H1 (cell line): ENCODE results near the gene FCRLA. TPM values are rescaled to one million over a fixed set of nuclear protein-coding genes. Genes with fewer than 3 reads are reported as not detected.

ENCODE experiments used
- CTCF ChIA-PET: fragments of 300-600 bp; sonication (Branson Sonifier 250); formaldehyde crosslinking; loops from one replicate; lab custom pipeline; 2021; ENCODE audit not compliant: partially characterized antibody; lab: Charles Lee
- POLR2A ChIA-PET: fragments of 300-600 bp; sonication (Branson Sonifier 250); formaldehyde crosslinking; loops from one replicate; lab custom pipeline; 2021; ENCODE audit warnings: inconsistent platforms; ENCODE audit not compliant: partially characterized antibody; lab: Charles Lee
- DNase-seq, 2 experiments: peaks; one replicate each; pipeline versions ENCODE4 v3.0.0 to v3.0.0-alpha.2; 2010 to 2022; ENCODE audit warnings: low spot score in 2 of 2, low read depth in 1 of 2, mixed read lengths in 1 of 2
- FAIRE-seq: peaks from 2 replicates; lab custom pipeline; 2011; peaks lifted over from hg19 to GRCh38; lab: Jason Lieb, UNC
- H2AFZ ChIP-seq: 2 replicates; pipeline ENCODE4 v1.8.1; 2012; ENCODE audit warnings: low read length, inconsistent platforms
- H2AK5ac ChIP-seq: 2 replicates; pipeline ENCODE4 v1.6.1; 2013; ENCODE audit warnings: low read depth, low read length
- H2BK120ac ChIP-seq: replicated peaks from 2 replicates; pipeline ENCODE3; 2013; ENCODE audit warnings: low read depth, low read length, inconsistent platforms
- H2BK12ac ChIP-seq: 2 replicates; pipeline ENCODE4 v1.6.1; 2013; ENCODE audit warnings: low read depth, low read length
- H2BK15ac ChIP-seq: 2 replicates; pipeline ENCODE4 v1.6.1; 2013; ENCODE audit warnings: low read length
- H2BK20ac ChIP-seq: 2 replicates; pipeline ENCODE4 v1.6.1; 2013; ENCODE audit warnings: low read length
- H2BK5ac ChIP-seq: 2 replicates; pipeline ENCODE4 v1.6.1; 2013; ENCODE audit warnings: low read depth, low read length
- H3K14ac ChIP-seq: 2 replicates; pipeline ENCODE4 v1.6.1; 2013; ENCODE audit warnings: inconsistent platforms; ENCODE audit not compliant: insufficient read length
- H3K18ac ChIP-seq: 2 replicates; pipeline ENCODE4 v1.6.1; 2013; ENCODE audit warnings: low read length; ENCODE audit errors: extremely low read depth
- H3K23ac ChIP-seq: 2 replicates; pipeline ENCODE4 v1.6.1; 2013; ENCODE audit warnings: inconsistent platforms; ENCODE audit not compliant: insufficient read length
- H3K23me2 ChIP-seq: 2 replicates; pipeline ENCODE4 v1.6.1; 2013; ENCODE audit warnings: low read depth, low read length
- H3K27ac ChIP-seq: 2 replicates; pipeline ENCODE4 v1.6.1; 2011; ENCODE audit warnings: low read depth, low read length, inconsistent platforms
- H3K27me3 ChIP-seq, 4 experiments: replicated peaks in 1 of 4; 1 replicate in 1 of 4; 2 replicates in 3 of 4; pipeline versions ENCODE4 v1.6.1 to v1.8.1; 2011 to 2013; ENCODE audit warnings: low read length in 3 of 4, mild to moderate bottlenecking in 3 of 4, inconsistent platforms in 2 of 4, mixed read lengths in 2 of 4, moderate library complexity in 1 of 4; ENCODE audit not compliant: control insufficient read depth in 3 of 4, insufficient read depth in 3 of 4; ENCODE audit errors: extremely low read depth in 1 of 4
- H3K36me3 ChIP-seq, 4 experiments: 2 replicates each; pipeline versions ENCODE4 v1.6.1 to v1.8.1; 2011 to 2013; ENCODE audit warnings: mild to moderate bottlenecking in 4 of 4, low read length in 3 of 4, moderate library complexity in 2 of 4, control low read depth in 1 of 4, inconsistent platforms in 1 of 4; ENCODE audit not compliant: insufficient read depth in 4 of 4, control insufficient read depth in 2 of 4
- H3K4ac ChIP-seq: replicated peaks from 2 replicates; pipeline ENCODE3; 2013; ENCODE audit warnings: low read length, low read depth, mixed read lengths, inconsistent platforms; ENCODE audit not compliant: insufficient read length
- H3K4me1 ChIP-seq, 4 experiments: replicated peaks in 1 of 4; 1 replicate in 1 of 4; 2 replicates in 3 of 4; pipeline versions ENCODE4 v1.6.1 to v1.8.1; 2011 to 2013; ENCODE audit warnings: low read length in 3 of 4, inconsistent platforms in 2 of 4, mixed read lengths in 1 of 4; ENCODE audit not compliant: insufficient read depth in 4 of 4, control insufficient read depth in 3 of 4
- H3K4me2 ChIP-seq, 2 experiments: 2 replicates each; pipeline versions ENCODE4 v1.6.1 to v1.8.1; 2011 to 2013; ENCODE audit warnings: low read depth in 2 of 2, low read length in 2 of 2, control low read depth in 1 of 2, inconsistent platforms in 1 of 2, mild to moderate bottlenecking in 1 of 2; ENCODE audit not compliant: insufficient read depth in 1 of 2
- H3K4me3 ChIP-seq, 4 experiments: fragments of 200-600, 300-600 bp in 1 of 4; sonication (generic), shearing (Covaris generic), sonication (Bioruptor Twin) in 1 of 4; 2 replicates each; pipeline versions ENCODE4 v1.5.1 to v1.8.1; 2011 to 2016; ENCODE audit warnings: low read length in 4 of 4, low read depth in 3 of 4, control low read depth in 2 of 4, inconsistent platforms in 2 of 4, mild to moderate bottlenecking in 2 of 4, mixed read lengths in 1 of 4, moderate library complexity in 1 of 4; ENCODE audit not compliant: insufficient read depth in 2 of 4; ENCODE audit errors: extremely low read depth in 1 of 4
- H3K56ac ChIP-seq: replicated peaks from 2 replicates; pipeline ENCODE3; 2013; ENCODE audit warnings: low read depth, mild to moderate bottlenecking, mixed read lengths, low read length, inconsistent platforms; ENCODE audit not compliant: insufficient read length
- H3K79me1 ChIP-seq: 2 replicates; pipeline ENCODE4 v1.6.1; 2013; ENCODE audit warnings: low read depth, low read length, control low read depth
- H3K79me2 ChIP-seq, 2 experiments: 2 replicates each; pipeline versions ENCODE4 v1.6.1 to v1.8.1; 2012 to 2013; ENCODE audit warnings: low read length in 2 of 2, mild to moderate bottlenecking in 2 of 2, inconsistent platforms in 1 of 2; ENCODE audit not compliant: insufficient read depth in 2 of 2, control insufficient read depth in 1 of 2
- H3K9ac ChIP-seq, 4 experiments: replicated peaks in 1 of 4; 1 replicate in 1 of 4; 2 replicates in 3 of 4; pipeline versions ENCODE4 v1.6.1 to v1.8.1; 2011 to 2013; ENCODE audit warnings: low read depth in 3 of 4, low read length in 3 of 4, control low read depth in 2 of 4, mild to moderate bottlenecking in 2 of 4, moderate library complexity in 2 of 4, inconsistent platforms in 1 of 4; ENCODE audit errors: extremely low read depth in 1 of 4
- H3K9me3 ChIP-seq, 2 experiments: 2 replicates each; pipeline versions ENCODE4 v1.6.1 to v1.8.1; 2012 to 2013; ENCODE audit warnings: mild to moderate bottlenecking in 2 of 2, moderate library complexity in 2 of 2, control low read depth in 1 of 2, inconsistent platforms in 1 of 2, low read depth in 1 of 2, low read length in 1 of 2, mixed read lengths in 1 of 2; ENCODE audit not compliant: insufficient read depth in 2 of 2
- H4K20me1 ChIP-seq, 2 experiments: replicated peaks in 1 of 2; 2 replicates each; pipeline versions ENCODE3 to v1.8.1; 2011 to 2013; ENCODE audit warnings: inconsistent platforms in 2 of 2, low read length in 2 of 2, mild to moderate bottlenecking in 1 of 2; ENCODE audit not compliant: insufficient read depth in 2 of 2, control insufficient read depth in 1 of 2
- H4K5ac ChIP-seq: 2 replicates; pipeline ENCODE4 v1.6.1; 2013; ENCODE audit warnings: low read length, low read depth, mixed read lengths, inconsistent platforms; ENCODE audit not compliant: insufficient read length
- H4K8ac ChIP-seq: 2 replicates; pipeline ENCODE4 v1.8.0; 2013; ENCODE audit warnings: mild to moderate bottlenecking, moderate library complexity, low read length, inconsistent platforms; ENCODE audit not compliant: insufficient read depth; ENCODE audit errors: extremely low read depth
- H4K91ac ChIP-seq: replicated peaks from 2 replicates; pipeline ENCODE3; 2013; ENCODE audit warnings: low read length, mixed read lengths, inconsistent platforms; ENCODE audit not compliant: insufficient read length
- CBX8 ChIP-seq: fragments of 300-800, 300-1000 bp; sonication (generic); IDR thresholded peaks from 2 replicates; pipeline ENCODE4 v1.7.1; 2016; ENCODE audit warnings: low read depth, low read length, borderline replicate concordance
- EGR1 ChIP-seq: IDR thresholded peaks from 2 replicates; pipeline ENCODE4 v1.6.1; 2011; ENCODE audit warnings: low read depth, low read length, borderline replicate concordance
- JUND ChIP-seq: IDR thresholded peaks from 2 replicates; pipeline ENCODE4 v1.6.1; 2011; ENCODE audit warnings: mild to moderate bottlenecking, improper control_type of control experiment, low read length
- PHF8 ChIP-seq: fragments of 200-600 bp; sonication (generic); conservative IDR thresholded peaks from 2 replicates; pipeline ENCODE4 v1.7.1; 2012; ENCODE audit warnings: low read depth, mild to moderate bottlenecking, inconsistent platforms, low read length, moderate library complexity
- TAF1 ChIP-seq: IDR thresholded peaks from 2 replicates; pipeline ENCODE4 v1.6.1; 2011; ENCODE audit warnings: mild to moderate bottlenecking, low read depth, low read length
- WGBS, 2 experiments: shearing (Covaris generic) in 1 of 2; methylation state at CpG; one replicate each; pipeline versions ENCODE4 v1.1.6 to v1.1.7; 2013 to 2015; ENCODE audit warnings: low lambda C conversion rate in 2 of 2, mixed read lengths in 2 of 2, inconsistent platforms in 1 of 2, low coverage in 1 of 2, missing lambda C conversion rate in 1 of 2; ENCODE audit not compliant: insufficient replicate concordance in 2 of 2, insufficient coverage in 1 of 2, insufficient read length in 1 of 2; ENCODE audit errors: extremely low coverage in 1 of 2, missing lambda C conversion rate in 1 of 2; 5-methylcytosine and 5-hydroxymethylcytosine counted together
- polyA plus RNA-seq, 7 experiments: library from polyadenylated mRNA; depleted of rRNA in 3 of 7; stranded (reverse) in 5 of 7; unstranded in 2 of 7; fragments of >200 nt in 5 of 7; fragments of 200-250 nt in 2 of 7; gene quantifications; 1 replicate in 5 of 7; 2 replicates in 1 of 7; 4 replicates in 1 of 7; pipeline versions ENCODE4 v1.2.1 to v1.2.3, GENCODE V29; 2011 to 2013; ENCODE audit warnings: missing spikeins in 2 of 7, mixed read lengths in 2 of 7
- total RNA-seq: library from RNA; stranded (reverse); fragmentation: NEBNext Ultra II Directional; extraction: Animal tissue kit (Norgen Biotek cat#: 25700); gene quantifications from 2 replicates; pipeline ENCODE4 v1.2.1, GENCODE V29; 2021

The FCRLA gene
- total and polyA plus RNA-seq, 2 of the 8 experiments (the other 6 are each of a cell fraction or from before 2014, with no cell fraction given) = not detected

DNA sequence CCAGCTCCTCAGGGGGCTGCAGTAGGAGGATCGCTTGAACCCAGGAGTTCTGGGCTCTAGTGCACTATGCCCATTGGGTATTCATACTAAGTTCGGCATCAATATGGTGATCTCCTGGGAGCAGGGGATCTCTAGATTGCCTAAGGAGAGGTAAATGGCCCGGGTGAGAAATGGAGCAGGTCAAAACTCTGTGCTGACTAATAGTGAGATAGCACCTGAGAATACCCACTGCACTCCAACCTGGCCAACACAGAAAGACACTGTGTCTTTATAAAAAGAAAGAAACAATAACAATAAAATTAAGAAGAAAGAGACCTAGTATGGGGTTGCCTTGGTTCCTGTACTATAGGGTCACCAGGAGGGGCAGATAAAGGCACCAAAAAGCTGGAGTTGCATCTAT, 28.8 kb downstream of the FCRLA start:
- H2AK5ac ChIP-seq = no peak overlapping the region
- DNase-seq (no peak), FAIRE-seq (no peak)
- no peaks in the 10 kb centered on the region for H3K36me3 ChIP-seq
- H3K9me3 ChIP-seq = no peaks in the 10 kb centered on the region
- no peak overlapping the region for H3K27ac ChIP-seq
- H3K23ac ChIP-seq = no peak overlapping the region
- POLR2A ChIA-PET = interaction anchor here (1.2 to 3.5 kb wide), 3 partner anchors 9 to 20 kb away, joined by 3 to 27 read pairs (median 4); partner anchors contain the start of gene DUSP12
- TF ChIP-seq CBX8 (no peak), JUND (no peak), PHF8 (no peak), TAF1 (no peak), EGR1 (no peak)
- H3K9ac ChIP-seq = no peak overlapping the region
- 100% methylated on average over 3 of the region's 3 CpGs; no CpG with 5 or more reads in 1 of the 2 experiments for WGBS, 2 experiments
- H4K20me1 ChIP-seq = peaks cover 0 to 1% of the 10 kb centered on the region in 2 experiments
- H3K4ac ChIP-seq = no peak overlapping the region
- no peaks in the 10 kb centered on the region for H3K79me1 ChIP-seq
- H4K91ac ChIP-seq = no peak overlapping the region
- H2AFZ ChIP-seq = no peak overlapping the region
- no peak overlapping the region for H2BK5ac ChIP-seq
- H3K56ac ChIP-seq = no peak overlapping the region
- 0 out of 2 replicates have a peak overlapping the region, but pooled peaks have one; percentile 11 for H2BK15ac ChIP-seq
- no peaks in the 10 kb centered on the region for H3K27me3 ChIP-seq
- CTCF ChIA-PET = interaction anchor here (7.0 to 10.3 kb wide), 2 partner anchors 9 to 246 kb away, joined by 52 to 69 read pairs; no protein-coding TSS in a partner anchor
- H2BK12ac ChIP-seq = no peak overlapping the region
- H2BK120ac ChIP-seq = no peak overlapping the region
- H3K4me1 ChIP-seq = peaks cover 1 to 14% (median 4%) of the 10 kb centered on the region in 4 experiments; a peak in 4 of 7 replicates
- no peak overlapping the region for H4K5ac ChIP-seq
- H3K4me3 ChIP-seq = no peak overlapping the region
- no peak overlapping the region for H3K18ac ChIP-seq
- H4K8ac ChIP-seq = no peak overlapping the region
- no peak overlapping the region for H3K14ac ChIP-seq
- no peak overlapping the region for H2BK20ac ChIP-seq
- H3K4me2 ChIP-seq = no peak overlapping the region
- H3K79me2 ChIP-seq = no peaks in the 10 kb centered on the region
- H3K23me2 ChIP-seq = no peaks in the 10 kb centered on the region
